Measurements from ENCODE around the gene SMIM11.
A peak's percentile ranks its signal among the peaks of the same experiment; 100 is the strongest.
"Not testable (repeated sequence)": the region's sequence is repeated elsewhere in the genome, so short reads cannot be mapped to it uniquely, and the experiment has no call there.

The SMIM11 gene, protein sequence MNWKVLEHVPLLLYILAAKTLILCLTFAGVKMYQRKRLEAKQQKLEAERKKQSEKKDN
- 0 to 0.31 (median 0.11) reads per million in 17 experiments for total RNA-seq

- not testable (repeated sequence) for DNase-seq
These were observed at the start of gene SMIM11 for GRCh38 chr21:34374940-34375618. Gene SMIM11 (plus strand): TSS chr21:34375507. CDS start chr21:34379505, 3,998 bp downstream.

- DNase-seq: no peak
These were observed 45.3 kb upstream of the SMIM11 start for GRCh38 chr21:34330055-34330454.

GRCh38 chr21:34331726-34332125 is 43.6 kb upstream of the SMIM11 start:
- DNase-seq: no peak

- no peak for DNase-seq
These were observed 43.0 kb upstream of the SMIM11 start for GRCh38 chr21:34332347-34332746.

DNA sequence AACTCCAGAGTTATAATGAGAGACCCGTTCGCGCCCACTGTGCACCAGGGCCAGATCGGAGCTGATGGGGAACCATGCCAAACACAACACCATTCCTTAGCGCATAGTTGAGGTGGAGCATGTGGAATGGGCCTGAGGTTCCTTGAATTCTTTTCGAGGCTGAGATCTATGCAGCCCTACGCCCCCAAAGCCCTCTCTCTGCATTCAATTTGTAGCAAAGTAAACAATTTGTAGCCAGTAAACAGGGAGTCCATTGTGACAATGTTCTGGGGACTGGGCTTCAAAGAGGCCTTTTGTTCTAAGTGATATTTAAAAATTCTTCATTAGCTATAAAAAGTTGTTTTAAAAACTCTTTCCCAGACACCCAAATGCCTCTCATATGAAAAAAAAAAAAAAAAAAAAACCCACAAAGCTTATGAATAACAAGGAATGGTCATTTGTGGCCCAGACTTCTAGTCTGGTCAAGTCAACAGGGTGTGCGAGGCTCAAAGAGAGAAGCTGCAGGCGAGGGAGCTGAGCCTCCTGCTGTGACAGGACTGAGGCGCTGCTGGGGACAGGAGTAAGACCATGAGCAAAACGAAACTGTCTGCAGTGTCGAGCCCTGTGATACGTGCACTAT is 42.1 kb upstream of the SMIM11 start:
- DNase-seq: no peak

DNA sequence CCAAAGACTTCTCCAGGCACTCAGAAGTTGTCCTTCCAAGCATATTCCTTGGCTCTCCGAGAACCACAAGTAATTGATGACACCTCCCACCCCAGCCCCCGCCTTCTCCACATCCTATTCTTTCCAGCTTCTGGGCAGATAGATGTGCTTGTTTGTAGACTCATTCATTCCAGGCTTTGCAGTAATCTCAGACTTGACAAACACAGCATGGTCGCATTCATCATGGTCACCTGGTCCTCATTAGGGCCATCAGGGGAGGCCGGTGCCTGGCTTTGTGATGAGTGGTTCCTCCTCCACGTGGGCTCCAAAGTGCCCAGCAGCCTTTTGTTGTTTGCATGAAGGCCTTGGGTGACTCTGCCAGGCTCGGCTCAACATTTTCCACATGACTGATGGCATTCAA is 40.0 kb upstream of the SMIM11 start:
- no peak for DNase-seq

DNA sequence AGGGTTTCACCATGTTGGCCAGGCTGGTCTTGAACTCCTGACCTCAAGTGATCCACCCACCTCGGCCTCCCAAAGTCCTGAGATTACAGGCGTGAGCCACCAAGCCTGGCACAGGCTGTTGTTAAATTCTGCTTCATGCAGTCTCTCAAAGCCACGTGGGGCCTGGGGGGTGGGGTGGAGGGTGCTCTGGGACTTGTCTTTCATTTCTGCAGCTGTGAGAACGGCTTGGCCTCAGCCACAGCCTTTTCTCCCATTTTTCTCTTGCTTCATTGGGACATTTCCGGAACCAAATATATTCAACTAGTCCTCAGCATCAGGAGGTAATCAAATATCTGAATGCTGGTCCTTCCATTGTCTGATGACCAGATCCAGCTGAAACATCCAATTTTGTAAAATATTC is 39.1 kb upstream of the SMIM11 start:
- no peak for DNase-seq

GRCh38 chr21:34336756-34337391 is 38.4 kb upstream of the SMIM11 start:
- no peak for DNase-seq

- peak in 1 of 4 experiments; percentile 11 for DNase-seq
These were observed 37.6 kb upstream of the SMIM11 start for GRCh38 chr21:34337741-34338140.

GRCh38 chr21:34338226-34338625 is 37.1 kb upstream of the SMIM11 start:
- no peak for DNase-seq

DNA sequence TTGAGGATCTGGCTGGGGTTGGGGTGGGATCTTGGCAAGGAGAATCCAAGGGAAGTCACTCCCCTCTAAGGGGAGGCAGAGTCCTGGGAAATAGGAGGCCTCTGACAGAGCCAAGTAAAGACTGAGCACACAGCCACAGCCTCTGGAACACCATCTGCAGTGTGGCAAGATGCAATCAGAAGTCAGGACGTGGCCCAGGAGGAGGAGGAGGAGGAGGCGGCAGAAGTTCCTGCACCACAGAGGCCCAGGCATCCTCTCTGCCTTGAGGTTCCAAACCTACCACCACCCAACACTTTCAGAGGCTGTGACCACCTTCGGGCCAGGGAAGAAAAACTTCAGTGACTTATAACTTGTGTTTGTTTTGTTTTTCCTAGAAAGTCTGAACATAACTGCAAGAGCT is 35.2 kb upstream of the SMIM11 start:
- peak in 1 of 4 experiments; percentile 14 for DNase-seq

- DNase-seq: no peak
These were observed 32.8 kb upstream of the SMIM11 start for GRCh38 chr21:34342476-34342875.

- no peak for DNase-seq
These were observed 32.0 kb upstream of the SMIM11 start for GRCh38 chr21:34343347-34343746.

GRCh38 chr21:34343838-34344381 is 31.4 kb upstream of the SMIM11 start:
- no peak for DNase-seq

GRCh38 chr21:34344584-34344983 is 30.7 kb upstream of the SMIM11 start:
- no peak for DNase-seq

DNA sequence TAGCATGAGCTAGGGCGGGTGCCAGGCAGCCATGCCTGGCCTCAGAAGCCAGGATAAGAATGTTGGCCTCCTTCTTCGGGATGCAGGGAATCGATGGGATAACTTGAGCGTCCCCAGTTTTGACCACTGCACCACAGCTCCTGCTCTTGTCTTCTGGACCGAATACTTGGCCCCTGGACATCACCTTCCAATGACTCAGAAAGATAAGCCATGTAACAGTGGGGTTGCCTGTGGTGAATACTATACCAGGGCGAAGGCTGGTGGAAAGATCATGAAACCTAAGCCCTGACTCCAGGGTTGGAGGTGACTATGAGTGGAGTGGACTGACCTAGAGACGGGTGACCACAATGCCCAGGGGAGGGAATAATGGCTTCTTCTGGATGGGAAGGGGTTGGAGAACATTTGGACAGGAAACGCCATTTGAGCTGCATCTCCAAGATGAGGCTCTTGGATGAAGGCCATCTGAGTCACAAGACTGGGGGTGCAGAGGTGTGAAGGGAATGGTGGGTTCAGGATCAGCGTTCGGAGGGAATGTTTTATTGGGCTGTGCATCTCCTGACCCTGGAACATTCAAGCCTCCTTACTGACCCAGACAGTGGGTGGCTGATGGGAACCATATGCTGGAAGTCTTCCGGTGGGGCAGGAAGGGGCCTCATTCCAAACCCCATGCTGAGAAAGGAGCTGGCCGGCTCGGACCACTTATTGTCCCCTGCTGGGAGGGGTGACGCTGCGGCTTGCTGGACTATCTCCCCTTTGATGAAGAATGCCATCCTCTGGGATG is 30.0 kb upstream of the SMIM11 start:
- no peak for DNase-seq

DNA sequence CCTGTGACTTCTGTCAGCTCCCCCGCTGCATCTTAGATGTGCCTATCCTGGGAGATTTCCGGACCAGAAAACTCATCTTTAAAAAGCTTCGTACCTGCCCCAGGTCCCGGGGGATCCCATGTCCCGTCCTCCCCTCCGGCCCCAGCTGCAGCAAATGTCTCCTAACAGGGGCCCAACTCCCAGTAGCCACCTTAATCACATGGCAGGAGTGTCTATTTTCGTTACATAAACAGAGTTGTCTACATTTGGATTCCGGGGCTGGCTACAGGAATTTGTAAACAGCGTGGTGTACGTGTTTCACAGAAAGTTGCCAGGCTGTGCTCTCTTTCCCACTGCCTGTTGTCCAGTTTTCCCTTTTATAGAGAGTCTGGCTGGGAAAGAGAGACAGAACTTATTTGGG is 29.4 kb upstream of the SMIM11 start:
- DNase-seq: no peak

DNA sequence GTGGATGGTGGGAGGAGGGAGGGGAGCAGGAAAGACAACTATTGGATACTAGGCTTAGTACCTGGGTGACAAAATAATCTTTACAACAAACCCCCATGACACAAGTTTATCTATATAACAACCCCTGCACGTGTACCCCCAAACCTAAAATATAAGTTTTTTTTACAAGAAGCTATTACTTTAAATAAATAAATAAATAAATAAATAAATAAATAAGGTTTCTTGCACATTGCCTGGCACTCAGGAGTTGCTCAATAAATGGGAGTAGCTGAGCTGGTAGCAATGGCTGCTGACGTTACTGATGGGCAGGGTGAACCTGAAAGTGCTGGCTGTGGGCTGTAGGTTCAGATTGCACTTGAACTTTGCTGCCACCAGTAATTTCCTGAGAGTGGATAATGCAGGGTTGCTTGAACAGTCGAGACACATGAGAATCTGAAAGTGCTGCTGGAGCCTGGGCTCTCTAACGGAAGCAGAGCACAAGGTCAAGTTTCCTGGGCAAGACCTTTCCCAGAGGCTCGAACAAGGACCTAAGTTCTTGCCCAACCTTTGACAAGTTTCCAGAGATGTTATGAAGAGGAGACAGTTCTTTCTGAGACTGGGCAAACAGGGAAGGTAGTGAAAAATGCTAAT is 26.3 kb upstream of the SMIM11 start:
- no peak for DNase-seq

DNA sequence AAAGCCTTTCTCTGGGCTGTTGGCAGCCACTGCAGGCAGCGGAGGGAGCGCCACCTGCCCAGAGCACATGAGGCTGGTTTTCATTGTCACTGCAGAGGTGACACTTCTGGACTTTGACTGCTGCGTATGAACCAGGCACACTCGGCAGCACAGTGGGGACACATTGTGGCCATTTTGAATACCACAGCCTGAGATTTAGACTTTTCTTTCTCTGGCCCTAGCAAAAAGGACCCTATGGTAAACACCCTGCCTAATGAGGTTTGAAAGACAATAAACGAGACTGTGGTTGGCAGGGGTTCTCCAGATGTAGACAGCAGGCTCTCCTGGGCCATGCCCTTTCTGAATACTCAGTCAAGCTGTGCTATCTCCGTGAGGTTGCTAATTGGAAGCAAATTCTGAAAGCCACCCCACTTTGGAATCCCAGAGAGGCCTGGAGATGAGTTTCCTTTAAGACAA is 23.5 kb upstream of the SMIM11 start:
- peak; percentile 47 to 51 (median 48) for DNase-seq

GRCh38 chr21:34352556-34352955 is 22.8 kb upstream of the SMIM11 start:
- DNase-seq: no peak

DNA sequence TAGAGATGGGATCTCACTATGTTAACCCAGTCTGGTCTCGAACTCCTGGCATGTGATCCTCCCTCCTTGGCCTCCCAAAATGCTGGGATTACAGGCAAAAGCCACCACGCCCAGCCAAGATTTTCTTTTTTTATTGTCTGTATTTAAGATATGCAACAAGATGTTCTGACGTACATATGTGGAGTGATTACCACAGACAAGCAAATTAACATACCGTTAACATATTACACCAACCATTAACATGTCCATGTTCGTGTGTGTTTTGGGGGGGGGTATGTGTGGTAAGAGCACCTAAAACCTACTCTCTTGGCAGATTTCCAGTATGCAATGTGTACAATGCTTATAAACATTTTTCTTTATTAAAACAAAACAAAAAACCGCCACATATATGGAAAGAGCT is 22.1 kb upstream of the SMIM11 start:
- DNase-seq: no peak

- DNase-seq: no peak
These were observed 20.5 kb upstream of the SMIM11 start for GRCh38 chr21:34354836-34355235.
